HG03521 (cell line): ENCODE data around the gene KERA.
"Not testable (repeated sequence)": the region's sequence is repeated elsewhere in the genome, so short reads cannot be mapped to it uniquely, and the experiment has no call there.

Experiments used
- ATAC-seq: cut with Tn5 transposase; IDR thresholded peaks from one replicate; pipeline ENCODE4 v1.9.1; 2021; ENCODE audit warnings: mild to moderate bottlenecking, moderate library complexity; ENCODE audit not compliant: unreplicated experiment

KERA gene

DNA sequence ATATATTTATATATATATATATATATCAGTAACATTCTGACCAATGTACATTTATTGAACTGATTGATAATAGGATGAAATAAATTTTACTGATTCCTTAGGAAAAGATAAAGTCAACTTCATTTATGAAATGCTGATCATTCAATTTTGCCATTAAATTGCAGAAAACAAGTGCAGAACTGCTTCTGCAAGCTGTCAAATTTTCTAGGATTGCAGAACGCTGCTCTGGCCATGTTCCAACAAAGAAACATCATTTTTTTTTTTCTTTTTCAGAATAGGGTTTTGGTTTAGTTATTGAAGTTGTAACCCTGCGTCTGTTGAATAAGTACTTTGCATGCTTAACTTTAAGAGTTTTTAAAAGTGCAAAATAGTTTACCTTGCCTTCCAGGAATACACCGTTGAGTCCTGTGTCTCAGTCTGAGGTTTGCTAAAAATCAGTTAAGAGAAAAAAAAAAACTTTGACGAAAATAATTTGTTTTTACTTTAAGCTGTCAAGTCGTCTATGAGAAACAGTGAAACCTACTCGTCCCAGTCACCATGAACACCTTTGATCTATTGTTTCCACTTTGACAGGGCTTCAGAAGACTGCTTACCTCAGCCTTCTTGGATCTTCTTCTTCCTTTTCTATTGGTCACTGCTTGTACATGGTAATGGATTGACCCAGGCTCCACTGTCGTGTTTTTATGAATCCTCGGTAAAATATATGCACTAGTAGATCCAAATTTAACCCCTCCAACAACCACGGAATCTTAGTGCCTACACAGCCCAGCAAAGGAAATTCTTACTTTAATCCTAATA is at the start of gene KERA:
Gene KERA, minus strand, starts transcription at position 657 of the 798 bp plus-strand sequence. CDS start 1,743 bp downstream, outside the sequence.
- ATAC-seq: no peak

DNA sequence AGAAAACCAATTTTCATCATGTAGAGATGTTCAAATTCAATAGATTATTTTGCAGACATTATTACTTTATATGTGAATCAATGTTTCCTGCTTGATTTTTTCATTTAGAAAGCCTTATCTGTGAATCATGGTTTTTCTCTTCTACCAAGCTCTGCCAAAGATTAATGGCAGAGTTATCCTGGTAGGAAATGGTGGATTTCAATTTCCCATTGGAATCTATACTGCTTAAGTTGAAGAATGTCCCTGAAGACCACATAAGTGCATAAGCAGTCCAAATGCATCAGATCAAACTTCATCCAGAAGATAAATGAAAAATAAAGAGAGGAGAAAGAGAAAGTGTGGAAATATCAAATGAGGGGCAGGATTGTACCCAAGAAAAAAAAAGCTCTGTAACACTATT is 48.5 kb upstream of the KERA start:
- ATAC-seq: no peak

DNA sequence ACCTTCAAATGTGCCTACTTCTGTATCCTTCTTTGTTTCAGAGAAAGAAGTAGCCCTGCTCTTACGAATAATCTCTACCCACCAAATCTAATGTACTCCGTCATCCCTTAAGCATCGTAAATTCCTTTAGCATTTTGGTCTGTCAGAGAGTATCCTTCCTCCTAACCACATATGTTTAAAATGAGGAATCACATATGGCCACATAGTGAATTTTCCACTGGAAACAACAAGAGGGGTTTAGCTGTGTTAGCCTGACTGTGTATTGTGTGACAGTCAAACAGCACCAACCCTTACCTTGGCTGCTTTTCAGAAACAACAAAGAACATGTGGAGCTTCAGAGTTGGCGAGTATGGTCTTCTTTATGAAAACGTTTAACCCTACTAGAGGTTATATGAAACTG is 48.0 kb upstream of the KERA start:
- no peak for ATAC-seq

DNA sequence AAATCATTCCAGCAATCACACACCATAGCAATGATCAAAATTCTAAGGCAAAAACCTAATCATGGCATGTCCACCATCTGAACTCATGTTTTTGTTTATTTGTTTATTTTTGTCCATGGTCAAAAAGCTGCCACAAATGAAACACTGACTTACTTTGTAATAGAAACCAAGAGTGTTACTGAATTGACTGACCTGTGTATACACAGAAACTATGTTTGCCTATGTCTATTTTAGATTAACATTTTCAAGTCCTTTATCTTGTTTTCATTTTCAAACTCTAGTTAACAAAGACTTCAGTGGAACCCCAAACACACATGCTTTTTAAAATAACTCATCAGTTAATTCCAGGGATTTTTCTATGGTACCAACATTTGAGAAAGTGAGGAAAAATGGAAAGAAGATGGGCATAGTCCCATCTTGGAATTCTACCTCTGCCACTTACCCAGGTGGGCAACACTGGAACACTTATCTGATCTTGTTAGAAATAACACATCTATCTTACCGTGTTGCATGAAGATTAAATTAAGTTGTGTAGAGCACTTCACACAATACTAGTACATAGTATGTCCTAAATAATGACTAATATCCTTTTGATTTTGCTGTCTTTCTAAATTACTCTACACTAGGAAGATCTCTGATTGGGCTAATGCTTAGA is 47.1 kb upstream of the KERA start:
- ATAC-seq: peak; percentile 57

- no peak for ATAC-seq
Measured at GRCh38 chr12:91103624-91104023, 45.8 kb upstream of the KERA start.

DNA sequence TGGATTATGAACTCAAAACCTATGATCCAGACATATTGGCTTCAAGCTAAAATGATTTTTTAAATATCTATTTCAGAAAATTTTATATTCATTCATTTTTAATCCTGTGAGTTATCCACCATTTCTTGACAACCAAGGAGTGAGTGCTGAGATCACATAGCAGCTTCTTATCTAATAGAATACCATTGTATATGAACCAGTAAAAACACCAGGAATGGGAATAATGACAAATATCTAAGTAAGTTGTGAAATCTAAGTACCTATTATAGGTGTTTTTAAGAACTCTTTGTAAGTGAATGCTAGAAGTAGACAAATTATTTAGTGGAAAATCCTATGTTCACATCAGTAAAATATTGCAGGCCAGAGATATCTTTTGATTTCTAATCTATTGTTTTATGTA is 45.3 kb upstream of the KERA start:
- ATAC-seq: no peak

DNA sequence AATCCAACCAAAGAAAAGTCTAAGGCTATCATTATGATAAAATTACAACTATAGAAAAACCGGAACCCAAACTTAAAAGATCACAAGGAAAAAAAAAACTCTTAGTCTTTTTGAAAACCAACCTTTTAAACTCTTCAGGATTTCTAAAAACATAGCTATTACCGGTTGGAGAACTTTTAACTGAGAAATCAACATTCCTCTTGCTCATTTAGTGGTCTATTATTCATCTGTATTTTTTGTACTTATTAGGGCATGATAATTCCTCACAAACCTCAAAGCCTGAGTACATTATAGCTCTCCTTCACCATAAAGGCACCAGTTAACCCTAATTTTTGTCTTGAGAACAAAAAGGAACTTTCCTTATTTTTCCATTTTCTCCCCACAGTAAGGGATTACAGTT is 43.1 kb upstream of the KERA start:
- no peak for ATAC-seq

- no peak for ATAC-seq
Measured at GRCh38 chr12:91099836-91100235, 42.0 kb upstream of the KERA start.

- ATAC-seq: no peak
Measured at GRCh38 chr12:91099341-91099740, 41.5 kb upstream of the KERA start.

- no peak for ATAC-seq
Measured at GRCh38 chr12:91098941-91099340, 41.1 kb upstream of the KERA start.

GRCh38 chr12:91098461-91098860 is 40.6 kb upstream of the KERA start:
- no peak for ATAC-seq

DNA sequence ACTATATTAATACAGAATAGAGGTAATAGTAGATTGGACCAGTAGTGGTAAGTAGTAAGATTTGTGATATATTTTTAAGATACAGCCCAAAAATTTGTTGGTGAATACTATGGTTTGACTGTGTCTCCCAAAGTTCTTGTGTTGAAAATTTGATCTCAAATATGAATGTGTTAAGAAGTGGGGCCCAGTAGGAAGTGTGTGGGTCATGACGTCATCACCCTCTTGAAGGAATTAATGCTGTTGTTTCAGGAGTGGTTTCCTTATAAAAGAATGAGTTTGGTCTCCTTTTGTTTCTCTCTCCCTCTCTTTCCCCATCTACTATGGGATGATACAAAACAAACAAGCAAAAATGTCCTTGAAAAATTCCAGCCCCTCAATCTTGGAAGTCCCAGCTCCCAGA is 37.1 kb upstream of the KERA start:
- no peak for ATAC-seq

DNA sequence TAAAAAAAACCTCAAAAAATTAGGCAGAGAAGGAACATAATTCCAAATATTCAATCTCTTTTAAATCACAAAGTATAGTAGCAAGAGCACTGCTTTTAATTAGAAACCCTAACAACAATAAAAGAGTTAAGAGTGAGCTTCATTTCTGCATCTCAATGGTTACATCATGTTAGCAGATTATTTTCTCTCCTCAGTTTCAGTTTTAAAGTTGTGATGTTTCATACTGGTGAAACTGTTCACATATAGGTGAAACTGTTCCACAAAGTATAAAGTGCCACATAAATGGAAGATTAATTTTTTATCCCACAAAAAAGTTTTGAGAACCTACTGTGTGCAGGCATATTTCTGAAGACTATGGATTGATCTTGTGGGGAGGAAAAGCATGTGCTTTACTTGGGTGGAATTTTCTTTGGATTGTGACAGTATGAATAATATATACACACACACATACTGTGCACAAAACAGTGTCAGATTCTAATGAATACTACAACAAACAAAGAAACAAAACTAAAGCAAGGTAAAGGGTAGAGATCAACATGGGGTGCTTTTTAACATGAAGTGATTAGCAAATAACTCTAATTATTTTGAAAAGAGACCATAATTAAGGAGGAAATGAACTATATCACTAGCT is 36.3 kb upstream of the KERA start:
- no peak for ATAC-seq

DNA sequence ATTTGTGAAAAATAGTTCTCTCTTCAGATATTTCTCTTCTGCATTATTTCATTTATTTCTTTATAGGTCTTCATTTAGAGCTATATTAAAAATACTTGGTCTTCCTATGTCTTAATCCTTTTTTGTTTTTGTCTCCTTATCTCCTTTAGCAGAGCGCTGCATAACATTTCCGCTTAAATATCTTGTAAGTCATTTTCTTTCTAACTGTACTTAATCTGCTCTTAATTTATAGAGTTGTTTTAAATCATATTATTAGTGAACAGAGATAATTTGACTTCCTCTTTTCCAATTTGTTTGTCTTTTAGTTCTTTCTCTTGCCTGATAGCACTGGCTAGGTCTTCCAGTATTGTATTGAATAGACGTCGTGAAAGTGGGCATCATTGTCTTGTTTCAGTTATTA is 35.5 kb upstream of the KERA start:
- ATAC-seq: no peak

DNA sequence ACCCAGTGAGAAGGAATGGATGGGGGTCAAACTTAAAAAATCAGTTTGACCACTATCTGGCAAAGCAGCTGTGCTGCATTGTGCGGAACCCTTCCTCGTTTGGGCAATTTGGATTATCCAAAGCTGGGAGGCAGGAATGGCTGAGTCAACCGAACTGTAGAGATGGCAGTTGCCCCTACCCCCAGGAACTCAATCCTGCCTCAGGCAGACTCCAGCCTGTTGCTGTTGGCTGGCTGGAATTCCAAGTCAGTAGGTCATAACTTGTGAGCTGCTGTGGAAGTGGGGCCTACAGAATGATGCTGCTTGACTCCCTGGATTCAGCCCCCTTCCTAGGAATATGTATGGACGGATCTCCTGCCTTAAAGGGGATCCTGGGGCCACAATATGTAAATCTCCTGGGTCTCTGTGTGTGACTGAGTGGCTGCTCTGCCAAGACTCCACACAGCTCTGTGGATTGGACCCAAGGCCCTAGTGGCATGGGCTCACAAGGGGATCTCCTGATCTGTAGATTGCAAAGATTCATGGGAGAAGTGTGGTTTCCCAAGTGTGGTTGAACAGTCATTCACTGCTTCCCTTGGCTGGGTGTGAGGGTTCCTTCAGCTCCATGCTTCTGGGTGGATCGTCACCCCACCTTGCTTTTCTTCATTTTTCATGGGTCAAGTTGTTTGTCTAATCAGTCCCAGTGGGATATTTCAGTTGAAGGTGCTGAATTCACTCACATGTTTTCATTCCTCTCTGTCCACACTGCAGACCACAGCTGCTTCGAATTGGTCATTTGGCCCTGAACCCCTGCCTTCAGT is 34.3 kb upstream of the KERA start:
- no peak for ATAC-seq

- ATAC-seq: not testable (repeated sequence)
Measured at GRCh38 chr12:91089953-91090352, 32.1 kb upstream of the KERA start.

GRCh38 chr12:91080041-91080440 is 22.2 kb upstream of the KERA start:
- no peak for ATAC-seq

DNA sequence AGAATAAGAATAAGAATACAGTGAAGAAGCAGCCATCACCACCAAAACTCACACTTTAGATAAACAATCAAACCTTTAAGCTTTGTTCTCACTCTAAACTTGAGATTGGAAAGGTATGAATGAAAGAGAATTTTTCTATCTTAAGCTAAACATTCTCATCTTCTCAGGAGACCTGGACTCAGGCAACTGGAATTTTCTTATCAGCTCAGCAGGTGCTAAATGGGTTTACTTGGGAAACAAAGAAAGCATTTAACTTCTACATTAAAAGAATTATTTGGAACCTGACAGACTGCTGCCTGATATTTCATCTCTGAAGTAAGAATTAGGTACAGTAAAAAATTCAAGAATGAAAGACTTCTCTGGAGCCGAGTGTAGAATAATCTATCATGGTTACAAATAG is 20.7 kb upstream of the KERA start:
- no peak for ATAC-seq

DNA sequence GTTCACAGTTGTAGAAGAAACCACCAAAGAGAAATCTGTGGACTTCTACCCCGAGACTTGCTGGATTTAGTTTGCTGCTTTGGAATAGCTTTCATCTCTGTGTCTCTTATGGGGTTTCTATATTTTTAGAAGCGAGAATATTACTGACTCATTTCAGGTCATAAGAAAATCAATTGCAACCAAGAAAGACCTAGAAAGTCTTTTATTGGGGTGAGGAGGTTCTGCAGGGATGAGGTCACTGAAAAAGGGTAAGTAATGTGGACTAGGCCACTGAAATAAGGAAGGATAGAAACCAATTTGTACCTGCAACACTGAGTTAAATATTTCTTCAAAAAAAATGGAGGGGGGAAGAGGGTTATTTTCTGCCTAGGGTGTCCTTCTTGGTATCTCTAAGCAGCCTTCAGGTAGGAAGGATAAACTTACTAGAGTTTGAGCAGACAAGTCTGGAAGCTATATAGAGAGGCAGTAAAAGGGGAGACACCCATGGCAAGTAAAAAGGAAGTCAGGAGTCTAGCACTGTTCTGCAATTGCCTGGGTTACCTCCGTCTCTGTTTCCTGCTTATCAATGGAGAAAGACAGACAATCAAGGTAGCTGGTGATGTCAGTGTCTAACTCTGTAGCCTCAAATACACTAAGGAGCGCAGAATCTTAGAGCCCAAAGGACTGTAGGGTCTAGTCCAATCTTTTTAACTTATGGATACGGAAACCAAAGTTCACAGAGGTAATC is 19.6 kb upstream of the KERA start:
- no peak for ATAC-seq

- ATAC-seq: no peak
Measured at GRCh38 chr12:91074851-91075250, 17.0 kb upstream of the KERA start.
